Muscle of leg (tissue), 11 donors: Measurements from ENCODE around the gene ZNF106. TPM values are rescaled to one million over a fixed set of nuclear protein-coding genes. Genes with fewer than 3 reads are reported as not detected.

Source experiments
- DNase-seq: peaks from one replicate; pipeline ENCODE4 v3.0.0; 2013
- H3K27ac ChIP-seq: one replicate; pipeline ENCODE4 v1.5.1; 2013; ENCODE audit warnings: mild to moderate bottlenecking, low read length, control low read depth
- H3K27me3 ChIP-seq: one replicate; pipeline ENCODE4 v1.6.1; 2013; ENCODE audit warnings: low read length; ENCODE audit not compliant: control insufficient read depth, insufficient read depth
- H3K36me3 ChIP-seq: one replicate; pipeline ENCODE4 v1.6.1; 2013; ENCODE audit warnings: low read length; ENCODE audit not compliant: control insufficient read depth, insufficient read depth
- H3K4me1 ChIP-seq: one replicate; pipeline ENCODE4 v1.6.1; 2013; ENCODE audit warnings: low read length; ENCODE audit not compliant: control insufficient read depth, insufficient read depth
- H3K4me3 ChIP-seq: one replicate; pipeline ENCODE4 v1.5.1; 2013; ENCODE audit warnings: low read length, control low read depth
- H3K9me3 ChIP-seq: replicated peaks from 2 replicates; pipeline ENCODE4 v1.6.1; 2013; ENCODE audit warnings: low read depth, low read length; ENCODE audit not compliant: control insufficient read depth
- WGBS: methylation state at CpG from one replicate; pipeline ENCODE4 v1.1.5; 2013; ENCODE audit warnings: missing lambda C conversion rate; ENCODE audit not compliant: insufficient coverage; 5-methylcytosine and 5-hydroxymethylcytosine counted together
- polyA plus RNA-seq, 8 donors: library from polyadenylated mRNA; unstranded; fragments of 120-200 nt; gene quantifications; one replicate each; pipeline versions ENCODE4 v1.2.1 to v1.2.3, GENCODE V29; 2013; ENCODE audit warnings: inconsistent platforms in 1 of 8, low replicate concordance in 1 of 8; ENCODE audit not compliant: insufficient read length in 8 of 8, insufficient read depth in 1 of 8
- total RNA-seq: library from RNA; stranded (reverse); fragments of 120-200 nt; gene quantifications from one replicate; pipeline ENCODE4 v1.2.4, GENCODE V29; 2013

The ZNF106 gene
- total and polyA plus RNA-seq, 9 donors = 148 to 308 (median 234) TPM

DNA sequence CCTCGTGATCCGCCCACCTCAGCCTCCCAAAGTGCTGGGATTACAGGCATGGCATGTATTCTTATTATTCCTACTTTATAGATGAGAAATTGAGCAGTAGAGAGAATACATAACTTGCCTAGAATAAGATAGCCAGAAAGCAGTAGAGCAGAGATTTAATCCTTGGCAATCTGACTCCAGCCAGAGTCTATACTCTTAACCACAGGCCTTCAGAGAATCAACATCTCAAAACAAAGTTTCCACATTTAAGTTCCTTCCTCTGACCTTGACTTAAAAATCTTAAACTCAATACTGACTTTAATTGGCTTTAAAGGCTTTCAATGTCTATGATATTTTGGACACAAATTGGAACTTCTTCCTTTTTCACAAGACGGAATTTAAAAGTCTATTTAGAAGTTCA is 37.1 kb downstream of the ZNF106 start:
- H3K4me3 ChIP-seq = no peak overlapping the region
- no CpG with 5 or more reads among the region's 3 CpGs for WGBS
- no peaks in the 10 kb centered on the region for H3K27me3 ChIP-seq
- H3K27ac ChIP-seq = no peak overlapping the region
- no peak for DNase-seq
- peaks cover 11% of the 10 kb centered on the region for H3K4me1 ChIP-seq
- H3K36me3 ChIP-seq = peaks cover 31% of the 10 kb centered on the region
- H3K9me3 ChIP-seq = no peaks in the 10 kb centered on the region

DNA sequence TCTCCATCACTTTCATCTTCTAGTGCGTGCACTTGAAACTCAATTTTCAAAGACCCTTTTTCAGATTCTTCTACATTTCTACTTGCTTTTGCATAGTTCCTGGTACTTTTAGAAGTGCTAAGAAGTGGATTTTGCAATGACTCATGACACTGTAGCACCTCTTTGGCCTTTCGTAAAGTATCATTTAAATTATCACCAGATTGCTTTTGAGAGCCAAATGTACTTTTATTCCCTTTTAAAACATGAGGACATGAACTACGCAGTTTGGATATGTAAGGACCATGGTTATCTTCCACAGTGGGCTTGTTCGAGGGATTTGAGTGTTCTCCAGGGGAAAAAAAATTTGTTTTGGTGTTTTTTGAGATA is 40.5 kb downstream of the ZNF106 start:
- peaks cover 61% of the 10 kb centered on the region for H3K36me3 ChIP-seq
- DNase-seq = no peak
- H3K4me3 ChIP-seq = no peak overlapping the region
- H3K27me3 ChIP-seq = no peaks in the 10 kb centered on the region
- H3K4me1 ChIP-seq = peaks cover 9% of the 10 kb centered on the region
- 96% methylated on average over 2 of the region's 4 CpGs for WGBS
- peak overlapping the region; percentile 78 for H3K27ac ChIP-seq
- no peaks in the 10 kb centered on the region for H3K9me3 ChIP-seq

DNA sequence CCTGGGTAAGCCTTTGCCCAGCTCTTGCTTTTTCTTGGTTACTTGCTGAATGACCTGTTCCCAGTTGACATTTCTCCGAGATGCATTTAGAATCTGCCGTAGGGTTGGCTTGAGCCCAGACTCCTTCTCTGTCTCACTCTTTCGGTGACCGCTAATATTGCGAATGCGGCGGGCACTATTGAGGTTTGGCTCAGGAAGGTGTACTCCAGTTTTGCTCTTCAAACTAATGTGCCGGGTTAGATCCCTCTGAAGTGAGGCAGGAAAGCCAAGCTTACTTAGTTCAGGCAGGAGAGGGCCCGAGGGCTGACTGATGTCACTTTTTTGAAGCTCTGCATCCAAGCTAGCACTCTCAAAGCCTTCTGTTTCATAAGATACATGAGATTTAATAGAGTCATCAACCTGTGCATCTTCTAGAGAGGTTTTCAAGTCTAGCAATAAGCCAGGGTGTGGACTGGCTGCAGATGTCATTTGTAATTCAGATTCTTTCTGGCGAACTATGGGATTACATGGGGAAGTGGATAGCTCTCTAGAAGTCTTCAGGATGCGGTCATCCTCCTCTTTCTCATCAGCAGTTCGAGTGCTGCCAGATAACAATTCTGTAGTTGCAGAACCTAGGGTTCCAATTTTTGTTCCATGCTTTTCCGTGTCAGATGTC is 41.0 kb downstream of the ZNF106 start:
- 94% methylated on average over 8 of the region's 13 CpGs for WGBS
- Histone ChIP-seq H3K4me1 (peaks cover 9% of the 10 kb centered on the region), H3K4me3 (peak overlapping the region; percentile 34), H3K9me3 (no peaks in the 10 kb centered on the region), H3K27ac (peak overlapping the region; percentile 29), H3K36me3 (peaks cover 66% of the 10 kb centered on the region), H3K27me3 (no peaks in the 10 kb centered on the region)
- no peak for DNase-seq

- Histone ChIP-seq H3K36me3 (peaks cover 77% of the 10 kb centered on the region), H3K9me3 (no peaks in the 10 kb centered on the region), H3K27ac (peak overlapping the region; percentile 51), H3K27me3 (no peaks in the 10 kb centered on the region), H3K4me1 (peaks cover 9% of the 10 kb centered on the region), H3K4me3 (no peak overlapping the region)
- DNase-seq = no peak
- 97% methylated on average over 4 of the region's 6 CpGs for WGBS
Observed at GRCh38 chr15:42448281-42448680, 42.7 kb downstream of the ZNF106 start.

DNA sequence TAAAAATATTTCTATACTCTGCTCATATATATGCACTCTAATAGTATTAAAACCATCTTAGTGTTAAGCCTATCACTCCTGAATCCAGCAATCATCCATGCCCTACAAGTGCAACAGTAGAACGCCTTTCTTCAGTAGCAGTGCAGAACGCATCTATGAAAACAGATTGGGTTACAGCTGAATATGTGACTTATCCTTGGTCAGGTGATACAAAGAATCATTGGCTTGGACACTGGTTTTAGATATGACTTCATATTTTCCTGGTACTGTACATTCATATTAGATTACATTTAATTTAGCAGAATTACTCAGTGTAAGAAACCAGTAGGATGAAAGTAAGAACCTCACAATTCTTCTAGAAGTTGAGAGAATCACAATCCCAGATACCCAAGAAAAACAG is 43.3 kb downstream of the ZNF106 start:
- H3K4me3 ChIP-seq = no peak overlapping the region
- no peaks in the 10 kb centered on the region for H3K9me3 ChIP-seq
- peaks cover 9% of the 10 kb centered on the region for H3K4me1 ChIP-seq
- H3K36me3 ChIP-seq = peaks cover 80% of the 10 kb centered on the region
- WGBS = no CpG with 5 or more reads among the region's 2 CpGs
- H3K27ac ChIP-seq = no peak overlapping the region
- H3K27me3 ChIP-seq = no peaks in the 10 kb centered on the region
- no peak for DNase-seq

DNA sequence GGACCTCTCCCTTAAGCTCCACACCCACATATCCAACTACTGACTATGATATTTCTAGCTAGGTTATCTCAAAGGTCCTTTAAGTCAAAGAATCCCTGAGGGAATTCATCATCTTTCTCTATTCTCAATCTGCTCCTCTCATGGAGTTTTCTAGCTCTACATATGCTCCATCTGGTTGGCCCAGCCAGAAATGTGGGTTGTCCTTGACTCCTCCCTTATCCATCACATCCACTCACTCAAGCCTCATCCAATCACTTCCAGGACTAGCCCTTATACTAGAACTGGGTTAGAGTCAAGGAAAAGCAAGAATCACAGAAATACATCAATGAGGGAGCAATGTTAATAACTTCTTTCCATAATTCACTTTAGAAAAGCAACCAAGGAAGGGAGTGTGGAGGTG is 45.4 kb downstream of the ZNF106 start:
- Histone ChIP-seq H3K36me3 (peaks cover 75% of the 10 kb centered on the region), H3K27ac (no peak overlapping the region), H3K27me3 (no peaks in the 10 kb centered on the region), H3K9me3 (no peaks in the 10 kb centered on the region), H3K4me3 (no peak overlapping the region), H3K4me1 (peaks cover 6% of the 10 kb centered on the region)
- no peak for DNase-seq

- no peak overlapping the region for H3K4me3 ChIP-seq
- no peak overlapping the region for H3K27ac ChIP-seq
- WGBS = 57% methylated on average over 2 of the region's 5 CpGs
- peaks cover 3% of the 10 kb centered on the region for H3K4me1 ChIP-seq
- no peaks in the 10 kb centered on the region for H3K9me3 ChIP-seq
- no peak for DNase-seq
- peaks cover 67% of the 10 kb centered on the region for H3K36me3 ChIP-seq
- no peaks in the 10 kb centered on the region for H3K27me3 ChIP-seq
Observed at GRCh38 chr15:42444415-42445063, 46.4 kb downstream of the ZNF106 start.

- peak; percentile 62 for DNase-seq
- H3K9me3 ChIP-seq = no peaks in the 10 kb centered on the region
- H3K4me3 ChIP-seq = no peak overlapping the region
- WGBS = 40% methylated on average over 1 of the region's 7 CpGs
- no peaks in the 10 kb centered on the region for H3K27me3 ChIP-seq
- H3K4me1 ChIP-seq = no peaks in the 10 kb centered on the region
- peaks cover 69% of the 10 kb centered on the region for H3K36me3 ChIP-seq
- no peak overlapping the region for H3K27ac ChIP-seq
Observed at GRCh38 chr15:42427429-42428223, 63.3 kb downstream of the ZNF106 start.

- no peak for DNase-seq
- no peaks in the 10 kb centered on the region for H3K27me3 ChIP-seq
- H3K36me3 ChIP-seq = peaks cover 76% of the 10 kb centered on the region
- H3K4me3 ChIP-seq = no peak overlapping the region
- H3K9me3 ChIP-seq = no peaks in the 10 kb centered on the region
- no peaks in the 10 kb centered on the region for H3K4me1 ChIP-seq
- H3K27ac ChIP-seq = no peak overlapping the region
- WGBS = 75% methylated on average over 1 of the region's 2 CpGs
Observed at GRCh38 chr15:42421376-42421775, 69.6 kb downstream of the ZNF106 start.

DNA sequence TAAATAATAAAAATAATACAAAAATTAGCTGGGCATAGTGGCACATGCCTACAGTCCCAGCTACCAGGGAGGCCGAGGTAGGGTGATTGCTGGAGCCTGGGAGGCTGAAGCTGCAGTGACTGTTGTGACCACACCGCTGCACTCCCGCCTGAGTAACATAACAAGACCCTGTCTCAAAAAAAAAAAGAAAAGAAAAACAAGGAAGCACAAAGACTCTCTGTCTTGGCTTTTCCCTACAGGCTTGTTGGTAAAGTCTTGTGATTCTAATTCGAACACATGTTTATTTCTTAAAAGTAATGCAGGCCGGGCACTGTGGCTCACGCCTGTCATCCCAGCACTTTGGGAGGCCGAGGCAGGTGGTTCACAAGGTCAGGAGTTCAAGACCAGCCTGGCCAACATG is 71.6 kb downstream of the ZNF106 start:
- Histone ChIP-seq H3K4me3 (no peak overlapping the region), H3K36me3 (peaks cover 73% of the 10 kb centered on the region), H3K9me3 (no peaks in the 10 kb centered on the region), H3K27me3 (no peaks in the 10 kb centered on the region), H3K27ac (no peak overlapping the region), H3K4me1 (no peaks in the 10 kb centered on the region)
- 68% methylated on average over 3 of the region's 7 CpGs for WGBS
- no peak for DNase-seq
